ENCODE results near the gene SOS2. TPM values are rescaled to one million over a fixed set of nuclear protein-coding genes. Genes with fewer than 3 reads are reported as not detected.

The SOS2 gene
- total RNA-seq, 1 donor from 2014 or later, result 58.5 TPM

GRCh38 chr14:50116181-50116956 is 115.0 kb downstream of the SOS2 start, which contains the start of gene VCPKMT:
VCPKMT (minus strand) TSS chr14:50116572; CDS start chr14:50116552, 20 bp downstream.
- peak; percentile 98 for DNase-seq

GRCh38 chr14:50113381-50114035 is 117.9 kb downstream of the SOS2 start:
- DNase-seq, result no peak

GRCh38 chr14:50110323-50111037 is 120.9 kb downstream of the SOS2 start:
- no peak for DNase-seq

- peak; percentile 21 for DNase-seq
Observed at GRCh38 chr14:50109342-50109741, 122.0 kb downstream of the SOS2 start.

- DNase-seq, result no peak
Observed at GRCh38 chr14:50107850-50108249, 123.5 kb downstream of the SOS2 start.

- no peak for DNase-seq
Observed at GRCh38 chr14:50106178-50106577, 125.2 kb downstream of the SOS2 start.

- DNase-seq, result no peak
Observed at GRCh38 chr14:50103558-50103957, 127.8 kb downstream of the SOS2 start.

GRCh38 chr14:50101417-50101816 is 130.0 kb downstream of the SOS2 start:
- DNase-seq, result no peak

- DNase-seq, result no peak
Observed at GRCh38 chr14:50100805-50101204, 130.6 kb downstream of the SOS2 start.

- DNase-seq, result no peak
Observed at GRCh38 chr14:50099335-50099734, 132.0 kb downstream of the SOS2 start.

GRCh38 chr14:50095895-50096294 is 135.5 kb downstream of the SOS2 start:
- DNase-seq, result no peak

- DNase-seq, result no peak
Observed at GRCh38 chr14:50094056-50094755, 137.2 kb downstream of the SOS2 start.

GRCh38 chr14:50093496-50093895 is 137.9 kb downstream of the SOS2 start:
- DNase-seq, result no peak

GRCh38 chr14:50092006-50092555 is 139.3 kb downstream of the SOS2 start:
- no peak for DNase-seq

GRCh38 chr14:50091240-50091913 is 140.0 kb downstream of the SOS2 start:
- no peak for DNase-seq

- no peak for DNase-seq
Observed at GRCh38 chr14:50089208-50089607, 142.2 kb downstream of the SOS2 start.

- DNase-seq, result no peak
Observed at GRCh38 chr14:50088731-50089130, 142.6 kb downstream of the SOS2 start.

GRCh38 chr14:50088117-50088515 is 143.3 kb downstream of the SOS2 start:
- no peak for DNase-seq

GRCh38 chr14:50087341-50088116 is 143.8 kb downstream of the SOS2 start:
- no peak for DNase-seq

GRCh38 chr14:50086321-50086711 is 145.1 kb downstream of the SOS2 start:
- no peak for DNase-seq

All from tongue (tissue), 2 donors.